ENCODE measurements around the gene MUSTN1.

Gene MUSTN1

DNA sequence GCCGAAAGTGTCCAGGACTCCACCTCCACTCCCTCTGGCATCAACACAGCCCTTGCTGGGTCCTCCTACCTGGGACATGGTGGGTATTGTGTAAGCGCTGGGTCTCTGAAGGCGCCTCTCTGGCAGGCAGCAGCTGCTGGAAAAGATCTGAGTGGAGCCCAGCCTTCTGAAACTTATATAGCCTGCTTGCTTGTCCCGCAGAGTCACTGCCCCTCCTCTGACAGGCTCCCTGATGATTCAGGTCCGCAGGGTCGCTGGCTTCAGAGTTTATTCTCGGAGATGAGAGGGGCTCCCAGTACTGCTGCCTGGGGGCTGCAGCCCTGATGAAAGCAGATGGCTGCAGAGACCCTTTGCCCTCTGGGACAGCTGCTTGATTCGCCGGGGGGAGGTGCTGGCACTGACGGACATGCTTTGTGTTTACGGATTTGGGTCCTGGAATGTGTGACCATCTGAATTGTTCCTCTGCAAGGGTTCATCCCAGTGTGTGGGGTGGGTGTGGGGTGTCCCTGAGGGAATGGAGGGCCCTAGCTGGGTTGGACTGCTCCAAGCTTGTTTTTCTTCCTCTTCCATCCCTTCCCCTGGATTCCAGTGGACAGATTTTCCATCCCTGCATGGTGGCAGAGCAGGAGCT is at the start of gene MUSTN1:
MUSTN1 (minus strand) TSS at position 149 of the 631 bp plus-strand sequence; CDS start at position 78, 71 bp downstream.
- no peak for DNase-seq

DNA sequence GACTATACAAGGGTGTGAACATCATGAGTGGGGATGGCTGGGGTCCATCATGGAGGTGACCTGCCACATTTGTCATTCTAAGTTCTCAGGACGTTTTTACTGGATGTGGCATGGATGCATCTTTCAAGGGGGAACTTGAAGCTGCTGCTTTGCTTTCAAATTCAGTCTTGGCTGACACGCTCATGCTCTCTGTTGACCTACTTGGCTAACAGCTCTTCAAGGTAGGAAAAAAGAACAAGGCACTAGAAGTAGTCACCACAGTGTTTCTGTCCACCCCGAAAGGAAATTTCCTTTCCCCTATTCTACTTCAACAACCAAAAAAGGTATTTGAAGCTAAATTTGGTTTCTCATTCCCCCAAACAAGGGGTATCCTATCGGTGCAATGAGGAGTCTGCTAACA is 47.6 kb upstream of the MUSTN1 start:
- no peak for DNase-seq

DNA sequence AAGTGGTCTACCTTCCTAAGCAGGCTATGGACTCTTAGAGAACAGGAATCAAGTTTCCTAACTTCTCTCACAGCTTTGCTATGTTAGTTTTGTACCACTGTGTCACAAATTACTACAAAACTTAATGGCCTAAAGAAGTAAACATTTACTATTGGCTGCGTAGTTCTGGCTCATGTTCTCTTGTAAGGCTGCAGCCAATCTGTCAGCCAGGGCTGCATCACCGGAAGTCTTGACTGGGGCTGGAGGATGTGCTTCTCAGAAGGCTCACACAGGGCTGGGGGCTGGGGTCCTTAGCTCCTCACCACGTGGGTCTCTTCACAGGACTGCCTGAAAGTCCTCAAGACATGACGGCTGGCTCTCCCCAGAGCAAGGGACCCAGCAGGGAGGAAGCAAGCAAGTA is 47.1 kb upstream of the MUSTN1 start:
- DNase-seq, result no peak

DNA sequence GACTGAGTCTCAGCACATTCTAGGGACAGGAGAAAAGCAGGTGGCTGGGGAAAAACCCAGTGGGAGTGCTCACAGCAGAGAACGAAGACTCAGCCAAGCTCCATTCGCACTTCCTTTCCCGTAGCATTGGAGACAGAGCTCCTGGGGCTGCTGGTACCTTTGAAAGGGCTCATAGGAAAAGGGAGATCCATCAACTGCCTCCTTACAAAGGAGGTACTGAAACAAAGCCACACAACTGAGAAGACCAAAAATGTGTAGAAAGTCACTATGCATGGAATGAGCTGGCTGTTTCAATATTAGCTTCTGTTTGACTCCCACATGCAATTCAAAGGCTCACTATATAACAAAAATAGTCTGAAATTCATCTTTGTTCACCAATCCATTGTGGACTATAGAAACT is 45.7 kb upstream of the MUSTN1 start:
- no peak for DNase-seq

DNA sequence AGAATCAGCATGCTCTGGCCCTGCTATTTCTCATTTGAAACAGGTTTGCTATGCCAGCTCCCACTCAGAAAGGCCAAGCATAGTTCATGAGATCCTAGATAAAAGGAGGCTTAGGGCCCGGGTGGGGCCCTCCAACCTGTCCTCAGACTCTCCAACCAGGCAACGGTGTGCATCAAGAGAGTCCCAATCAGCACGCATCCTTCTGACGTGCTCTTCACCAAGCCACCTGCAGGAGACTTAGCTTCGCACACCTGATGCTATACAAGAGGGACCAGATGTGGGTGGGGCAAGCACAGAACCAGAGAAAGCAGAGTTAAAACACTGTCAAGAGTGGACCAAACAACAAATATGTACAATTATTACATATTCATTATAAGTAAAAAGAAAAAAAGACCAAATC is 45.2 kb upstream of the MUSTN1 start:
- no peak for DNase-seq

DNA sequence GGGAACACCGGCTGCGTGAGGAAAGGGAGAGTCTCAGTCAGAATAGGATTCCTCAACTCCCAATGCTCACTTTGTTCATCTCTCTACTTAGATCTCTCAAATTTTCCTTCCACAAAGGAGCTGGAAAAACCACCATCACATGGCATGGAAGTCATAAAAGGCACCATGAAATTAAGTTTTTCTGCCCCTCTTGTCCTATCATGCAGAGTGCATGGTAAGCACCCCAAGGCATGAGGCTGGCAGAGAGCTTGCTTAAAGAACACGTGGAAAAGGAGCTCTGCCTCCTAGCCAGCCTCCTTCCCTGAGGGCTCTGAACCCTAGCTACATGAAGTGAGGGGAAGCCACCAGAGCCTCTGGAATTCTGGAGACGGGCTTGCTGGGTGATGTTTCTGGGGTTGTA is 44.8 kb upstream of the MUSTN1 start:
- DNase-seq, result no peak

DNA sequence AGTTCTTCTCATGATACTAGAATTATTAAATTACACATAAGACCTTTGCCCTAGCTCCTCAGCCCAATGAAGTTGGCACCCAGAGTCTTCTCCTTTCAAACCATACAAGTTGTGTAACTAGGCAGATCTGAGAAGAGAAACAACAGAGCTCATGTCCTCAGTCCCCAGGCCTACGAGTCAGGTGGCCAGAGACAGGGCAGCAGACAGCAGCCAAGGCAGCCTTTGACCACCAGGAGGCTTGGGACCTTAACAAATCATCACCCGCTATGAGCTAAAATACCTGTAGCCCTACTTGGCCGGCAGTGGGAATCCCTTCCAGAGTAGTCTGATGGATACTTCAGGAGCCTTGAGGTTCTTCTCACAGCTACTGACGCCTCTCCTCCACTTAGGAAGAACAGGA is 44.3 kb upstream of the MUSTN1 start:
- no peak for DNase-seq

DNA sequence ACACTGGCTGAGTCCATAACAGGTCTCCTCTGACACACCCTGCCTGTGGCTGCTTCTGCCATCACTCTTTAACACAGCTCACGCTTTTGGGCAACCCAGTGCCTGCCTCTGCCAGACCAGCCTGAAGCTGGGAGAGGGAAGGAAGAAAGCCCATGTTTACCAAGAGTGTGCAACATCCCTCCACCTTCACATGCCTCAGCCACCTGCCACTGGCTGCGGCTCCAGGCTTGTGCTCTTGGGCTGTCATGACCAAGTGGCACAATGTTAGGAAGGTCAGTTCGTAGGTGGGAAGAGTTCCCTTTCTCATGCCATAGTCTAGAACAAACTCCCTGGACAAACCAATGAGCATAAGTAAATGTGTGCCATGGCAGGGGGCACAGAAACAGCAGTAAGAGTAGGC is 42.3 kb upstream of the MUSTN1 start:
- DNase-seq, result no peak

DNA sequence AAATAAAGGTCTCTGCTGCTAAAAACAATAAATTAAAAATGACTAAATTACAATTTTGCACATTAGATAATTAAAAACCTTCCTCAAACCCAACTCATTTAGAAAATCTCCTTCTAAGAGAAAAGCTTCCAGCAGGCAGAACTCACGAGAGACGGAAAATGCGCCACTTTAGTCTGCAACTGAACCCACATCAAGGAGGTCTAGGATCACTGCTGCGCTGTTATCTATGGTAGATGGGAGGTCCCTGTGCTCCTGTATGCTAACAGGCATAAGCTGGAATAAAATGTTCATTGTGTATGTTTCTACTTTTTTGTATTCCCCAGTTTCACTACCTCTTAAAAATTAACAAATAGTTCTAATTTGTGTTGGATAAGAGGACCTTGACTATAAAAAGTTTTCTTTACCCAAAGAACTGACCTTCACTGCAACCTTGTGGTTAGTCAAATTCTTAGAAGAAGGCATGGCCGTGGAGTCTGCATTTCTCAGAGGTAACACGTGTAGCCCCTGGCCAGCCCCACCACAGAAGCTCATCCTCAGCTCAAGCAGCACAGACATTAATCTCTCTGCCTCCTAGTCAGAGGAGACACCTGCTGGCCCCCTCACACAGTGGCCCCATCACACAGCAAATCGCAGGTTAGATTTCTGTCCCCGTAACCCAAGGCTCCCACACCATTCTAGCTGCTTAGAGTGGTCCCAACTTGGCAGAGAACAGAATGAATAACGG is 40.2 kb upstream of the MUSTN1 start:
- DNase-seq, result no peak

DNA sequence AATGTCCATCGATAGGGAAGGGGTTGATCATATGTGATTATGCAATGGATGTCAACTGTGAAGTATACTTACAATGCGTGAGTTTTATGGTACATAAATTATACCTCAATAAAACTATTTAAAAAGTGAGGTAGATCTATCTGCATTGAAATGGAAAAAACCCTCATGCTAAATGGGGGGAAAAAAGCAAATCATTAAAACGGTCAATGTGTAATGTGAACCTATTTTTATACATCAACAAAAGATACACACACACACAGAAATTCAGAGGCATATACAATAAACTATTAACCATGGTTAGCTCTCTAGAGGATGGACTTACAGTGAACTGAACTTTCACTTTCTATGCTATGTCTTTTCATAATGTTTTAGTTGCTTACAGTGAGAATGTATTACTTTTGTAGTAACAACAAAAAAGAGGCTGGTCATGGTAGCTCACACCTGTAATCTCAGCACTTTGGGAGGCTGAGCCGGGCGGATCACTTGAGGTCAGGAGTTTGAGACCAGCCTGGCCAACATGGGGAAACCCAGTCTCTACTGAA is 39.4 kb upstream of the MUSTN1 start:
- DNase-seq, result no peak

DNA sequence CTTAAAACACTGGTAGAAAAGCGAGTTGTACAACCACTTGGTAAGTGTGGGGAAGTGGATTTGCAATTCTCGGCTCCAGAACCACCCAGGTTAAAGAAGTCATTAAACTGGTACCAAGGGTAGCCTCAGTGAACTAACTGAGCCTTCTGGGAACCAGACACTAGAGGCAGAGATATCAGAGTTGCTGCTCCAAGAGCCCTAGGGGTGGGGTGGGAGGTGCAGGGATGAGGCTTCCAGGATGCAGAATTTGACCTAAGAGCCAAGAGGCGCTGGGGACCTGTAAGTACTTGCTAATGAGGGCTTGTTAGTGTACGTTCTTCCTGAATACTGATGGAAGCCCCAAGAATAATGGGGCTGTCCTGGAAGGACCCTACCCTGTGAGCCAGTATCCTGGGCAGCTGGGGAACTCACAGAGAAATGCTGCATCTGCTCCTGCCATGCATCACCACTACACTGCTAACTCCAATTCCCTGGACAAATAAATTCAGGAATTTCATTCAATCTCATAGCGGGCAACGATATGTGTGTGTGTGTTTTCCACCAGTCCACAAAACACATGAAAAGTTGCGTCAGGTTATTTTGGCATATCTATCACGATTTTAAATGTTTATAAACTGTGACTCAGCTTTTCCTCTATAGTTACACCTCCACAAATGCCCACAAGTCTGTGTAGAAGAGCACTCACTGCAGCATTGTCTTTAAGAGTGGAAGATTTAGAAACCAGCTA is 38.8 kb upstream of the MUSTN1 start:
- no peak for DNase-seq

DNA sequence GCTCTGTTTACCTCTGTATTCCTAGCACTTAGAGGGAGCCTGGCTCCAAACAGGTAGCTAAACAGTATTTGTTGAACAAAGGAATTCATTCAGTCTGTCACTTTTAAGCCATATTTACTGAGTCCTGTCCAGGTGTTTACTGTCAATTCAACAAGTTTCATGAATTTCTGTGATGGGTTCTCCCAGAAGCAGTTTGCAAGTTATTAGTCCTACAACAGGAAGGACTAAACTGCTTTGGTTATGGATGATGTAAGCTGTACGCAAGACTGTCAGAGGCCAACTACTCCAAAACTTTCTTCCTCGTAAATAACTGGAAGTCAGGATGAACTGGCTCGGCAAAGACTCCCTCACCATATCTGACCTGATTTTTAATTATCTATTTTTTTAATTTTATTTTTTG is 37.4 kb upstream of the MUSTN1 start:
- DNase-seq, result no peak

DNA sequence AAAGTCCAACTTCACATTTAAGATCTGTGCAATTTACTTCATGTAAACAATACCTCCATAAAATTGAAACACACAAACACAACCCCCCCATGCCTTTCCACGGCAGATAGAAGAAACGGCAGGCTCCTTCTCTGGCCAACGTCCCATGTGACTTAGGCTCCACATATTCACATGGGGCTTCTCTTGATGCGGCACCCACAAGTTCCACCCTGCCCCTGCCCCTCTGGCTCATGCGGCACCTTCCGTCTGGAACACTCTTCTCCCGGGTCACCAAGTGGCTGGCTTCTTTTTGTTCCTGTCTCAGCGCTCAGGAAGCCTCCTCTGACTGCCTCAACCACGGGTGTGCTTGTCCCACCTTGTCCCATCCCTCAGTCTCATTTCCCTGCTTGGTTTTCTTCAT is 36.9 kb upstream of the MUSTN1 start:
- DNase-seq, result no peak

DNA sequence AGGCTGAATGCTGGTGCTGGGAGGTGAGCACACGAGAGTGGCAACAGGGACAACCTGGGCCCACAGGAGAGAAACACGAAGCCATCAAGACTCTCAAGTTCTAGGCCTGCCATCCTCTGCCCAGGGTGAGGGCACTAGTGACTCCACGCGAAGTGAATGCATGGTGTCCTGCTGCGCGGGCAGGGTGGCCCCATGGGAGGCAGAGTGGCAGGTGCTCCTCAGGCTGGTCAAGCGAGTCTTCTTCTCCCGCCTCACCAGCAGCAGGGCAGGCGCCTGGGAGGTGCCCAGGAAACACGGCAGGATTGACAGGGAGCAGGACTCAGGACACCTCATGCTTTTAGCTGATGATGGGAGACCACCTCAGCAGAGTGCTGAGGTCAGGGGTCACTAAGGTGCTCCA is 35.7 kb upstream of the MUSTN1 start:
- no peak for DNase-seq

DNA sequence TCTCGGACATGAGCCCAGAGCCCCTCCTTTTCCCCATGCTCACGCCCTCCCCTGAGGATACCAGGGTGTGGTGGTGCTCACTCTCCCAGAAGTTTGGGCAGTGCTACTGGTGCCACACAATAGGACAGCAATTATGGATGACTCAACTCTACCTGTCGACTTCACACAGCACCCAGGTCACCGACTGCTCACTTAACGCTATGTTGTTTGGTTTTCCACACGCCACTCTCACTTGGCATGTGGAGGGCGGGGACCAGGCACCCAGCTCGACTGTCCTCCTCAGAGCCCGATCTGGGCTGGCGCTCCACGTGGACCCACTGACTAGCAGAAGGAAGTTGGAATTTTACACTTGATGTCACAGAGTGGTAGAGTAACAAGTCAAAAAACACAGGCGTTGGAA is 31.6 kb upstream of the MUSTN1 start:
- DNase-seq, result no peak

DNA sequence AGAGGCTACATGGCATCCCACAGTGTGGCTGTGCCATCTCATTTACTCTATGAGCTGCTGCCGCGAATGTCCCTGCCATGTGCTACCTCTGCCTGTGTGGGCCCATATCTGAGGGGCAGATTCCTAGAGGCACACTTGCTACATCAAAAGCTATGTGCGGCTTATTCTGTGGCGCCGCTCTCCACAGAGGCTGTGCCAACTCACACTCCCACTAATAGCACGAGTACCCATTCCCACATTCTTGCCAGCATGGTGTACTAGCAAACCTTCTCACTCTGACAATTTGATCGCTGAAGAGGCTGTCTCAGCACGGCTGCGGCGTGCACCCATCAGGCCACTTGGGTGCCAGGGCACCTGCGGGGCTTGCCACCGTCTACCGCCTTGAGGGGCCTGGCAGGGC is 31.2 kb upstream of the MUSTN1 start:
- no peak for DNase-seq

DNA sequence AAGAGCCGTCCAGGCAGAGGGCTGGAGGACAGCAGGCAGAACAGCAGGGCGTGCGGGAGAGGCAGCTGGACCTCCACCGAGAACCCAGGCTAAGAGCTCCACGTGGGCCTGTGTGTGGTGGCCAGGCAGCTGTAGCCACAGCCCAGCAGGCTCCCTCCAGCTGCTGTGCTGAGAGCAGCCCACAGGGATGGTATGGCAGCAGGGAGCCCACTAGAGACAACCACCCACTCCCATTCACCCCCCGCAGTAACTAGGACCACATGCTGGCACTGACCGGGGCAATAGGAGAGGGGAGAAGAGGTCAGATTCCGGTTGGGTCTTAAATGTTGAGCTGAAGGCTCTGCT is 25.6 kb upstream of the MUSTN1 start:
- no peak for DNase-seq

DNA sequence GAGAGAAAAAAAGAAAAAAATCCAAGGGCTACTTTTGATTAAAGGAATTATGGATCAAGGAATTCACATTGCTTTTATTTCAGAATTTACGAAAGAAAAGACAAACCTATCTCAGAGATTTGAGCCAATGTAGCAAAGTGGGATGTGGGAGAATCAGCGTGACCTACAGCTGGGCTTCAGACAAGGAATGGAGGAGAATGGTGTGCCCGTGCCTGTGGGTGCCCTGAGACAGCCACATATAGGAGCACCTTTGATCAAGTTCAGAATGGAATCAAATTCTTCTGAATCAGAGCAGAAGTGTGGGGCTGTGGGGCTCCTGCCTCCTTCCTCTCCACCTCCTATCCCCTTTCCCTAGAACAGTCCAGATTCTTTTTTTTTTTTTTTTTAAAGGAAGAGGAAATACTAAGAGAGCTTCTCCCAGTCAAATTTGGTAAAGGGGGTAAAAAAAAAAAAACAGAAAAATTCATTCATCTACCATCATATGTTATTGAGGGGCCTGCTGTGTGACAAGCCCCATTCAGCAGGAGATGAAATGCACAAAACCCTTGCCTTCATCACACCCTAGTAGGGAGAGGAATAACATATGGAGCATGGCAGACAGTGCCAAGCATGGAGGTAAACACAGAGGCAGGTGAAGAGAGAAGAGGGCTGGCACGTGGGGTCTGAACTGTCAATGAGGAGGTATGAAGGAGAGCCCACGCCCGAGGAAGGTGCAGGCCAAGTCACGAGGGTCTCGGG is 25.0 kb upstream of the MUSTN1 start:
- no peak for DNase-seq

DNA sequence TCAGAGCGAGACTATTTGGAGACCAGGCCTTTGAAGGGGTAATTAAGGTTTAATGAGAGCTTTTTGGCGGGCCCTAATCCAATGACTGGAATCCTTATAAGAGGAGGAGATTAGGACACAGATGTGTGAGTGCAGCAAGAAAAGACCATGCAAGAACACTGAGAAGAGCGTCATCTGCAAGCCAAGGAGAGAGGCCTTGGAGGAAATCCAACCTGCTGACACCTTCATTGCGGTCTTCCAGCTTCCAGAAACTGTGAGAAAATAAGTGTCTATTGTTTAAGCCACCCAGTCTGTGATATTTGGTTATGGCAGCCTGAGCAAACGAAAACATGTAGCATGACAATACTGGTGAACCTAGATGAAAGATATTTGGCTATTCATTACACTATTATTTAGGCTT is 23.0 kb upstream of the MUSTN1 start:
- no peak for DNase-seq

DNA sequence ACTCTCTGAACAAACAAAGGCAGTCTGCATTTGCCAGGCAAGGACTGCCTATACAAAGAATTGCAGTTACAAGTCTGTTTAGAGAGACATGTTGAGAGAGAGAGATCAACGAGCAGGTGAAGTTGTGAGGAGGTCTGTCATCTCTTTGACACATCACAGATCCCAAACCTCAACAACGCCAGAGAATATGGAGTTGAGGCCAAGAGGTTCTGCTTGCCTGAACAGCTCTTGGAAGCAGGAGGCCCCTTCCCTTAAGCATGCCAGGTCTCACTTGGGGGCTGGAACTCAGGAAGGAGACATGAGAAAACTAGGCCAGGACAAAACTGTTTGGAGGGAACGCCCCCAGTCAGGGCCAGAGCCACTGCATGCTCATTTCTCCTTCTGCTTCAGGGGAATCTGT is 22.3 kb upstream of the MUSTN1 start:
- no peak for DNase-seq

DNA sequence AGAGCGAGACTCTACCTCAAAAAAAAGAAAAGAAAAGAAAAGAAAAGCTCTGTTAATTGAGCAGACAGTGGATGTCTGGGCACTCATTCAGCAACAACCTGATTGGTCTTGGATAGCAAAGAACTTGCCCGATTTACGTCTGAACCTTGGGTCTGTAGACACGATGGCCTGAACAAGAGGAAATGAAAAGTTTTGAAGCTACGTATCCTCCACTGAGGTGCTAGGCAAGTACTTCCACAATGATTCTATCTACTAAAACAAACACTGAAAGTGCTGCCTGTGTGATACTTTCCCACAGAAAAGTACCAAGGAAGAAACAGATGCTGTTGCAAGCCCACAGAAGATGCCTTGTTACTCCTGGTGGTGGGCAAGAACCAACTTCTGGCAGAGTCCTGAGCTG is 21.8 kb upstream of the MUSTN1 start:
- no peak for DNase-seq

DNA sequence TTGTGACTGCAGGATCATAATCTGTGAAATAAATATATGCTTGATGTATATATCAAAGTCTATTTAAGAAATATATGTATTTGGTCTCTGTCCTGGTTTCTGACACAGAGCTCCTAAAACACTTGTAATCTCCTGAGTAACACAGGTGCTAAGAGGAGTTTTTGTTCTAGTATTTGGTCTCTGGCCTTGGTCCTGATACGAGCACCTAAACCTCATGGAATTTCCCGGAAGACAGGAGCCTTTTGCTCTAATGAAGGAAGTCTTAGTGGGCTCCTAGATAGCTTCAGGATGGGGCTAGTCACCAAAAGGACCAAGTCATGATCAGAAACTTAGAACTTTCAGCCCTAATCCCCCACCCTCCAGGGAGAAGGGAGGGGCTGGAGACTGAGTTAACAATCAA is 19.2 kb upstream of the MUSTN1 start:
- no peak for DNase-seq

DNA sequence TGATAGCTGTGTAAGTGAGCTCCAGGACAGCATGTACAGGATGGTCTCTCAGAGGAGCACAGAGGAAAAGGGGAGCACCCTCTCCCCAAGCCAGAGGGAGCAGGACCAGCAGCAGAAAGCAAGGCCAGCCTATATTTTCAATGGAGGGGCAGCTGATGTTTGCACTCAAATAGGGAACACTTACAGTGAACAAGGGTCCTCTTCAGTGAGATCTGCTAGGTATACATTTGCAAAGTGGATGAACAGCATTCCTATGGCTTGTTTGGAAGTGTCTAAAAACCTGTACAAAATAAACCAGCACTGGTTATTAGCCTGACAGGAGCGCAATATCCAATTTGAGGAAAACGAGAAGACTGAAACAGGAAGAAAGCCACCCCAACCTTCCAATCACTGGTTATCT is 17.6 kb upstream of the MUSTN1 start:
- no peak for DNase-seq

DNA sequence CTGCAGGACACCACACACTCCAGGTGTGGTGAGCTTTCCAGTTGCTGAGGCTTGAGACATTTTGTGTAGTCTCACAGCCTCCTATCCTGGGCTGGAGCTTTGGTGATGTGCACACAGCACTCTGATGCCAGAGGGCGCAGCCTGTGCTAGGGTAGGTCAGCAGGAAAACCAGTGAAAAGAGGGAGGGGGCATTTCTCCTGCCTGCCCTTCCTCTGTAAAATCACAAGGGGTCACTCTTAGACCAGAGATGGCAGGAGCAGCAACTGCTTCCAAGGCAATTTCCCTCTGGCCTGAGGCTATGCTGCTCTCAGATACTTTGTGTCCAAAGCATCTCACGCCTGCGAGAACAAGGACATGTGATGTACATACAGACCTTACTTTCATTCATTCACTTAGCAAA is 16.5 kb upstream of the MUSTN1 start:
- no peak for DNase-seq

All from SIG-M5 (cell line).